Esophagus muscularis mucosa (tissue), 4 donors: ENCODE results near the gene CXXC4.

ENCODE experiments used
- EP300 ChIP-seq: sonication (generic); formaldehyde crosslinking; IDR thresholded peaks from one replicate; pipeline ENCODE4 v1.6.1; 2017; ENCODE audit warnings: antibody characterized with exemption
- POLR2AphosphoS5 ChIP-seq, 2 donors: sonication (generic); formaldehyde crosslinking; IDR thresholded peaks; one replicate each; pipeline ENCODE4 v1.6.1; 2017; ENCODE audit warnings: antibody characterized with exemption in 2 of 2
- TF ChIP-seq, protein P1 (sequence below), 3 experiments: fragments of 200-600 bp in 2 of 3; fragments of 450-650 bp in 1 of 3; sonication (generic) in 2 of 3; IDR thresholded peaks; one replicate each; pipeline ENCODE4 v1.5.1; 2017 to 2019; ENCODE audit warnings: antibody characterized with exemption in 3 of 3, mild to moderate bottlenecking in 2 of 3, moderate library complexity in 1 of 3

DNA sequence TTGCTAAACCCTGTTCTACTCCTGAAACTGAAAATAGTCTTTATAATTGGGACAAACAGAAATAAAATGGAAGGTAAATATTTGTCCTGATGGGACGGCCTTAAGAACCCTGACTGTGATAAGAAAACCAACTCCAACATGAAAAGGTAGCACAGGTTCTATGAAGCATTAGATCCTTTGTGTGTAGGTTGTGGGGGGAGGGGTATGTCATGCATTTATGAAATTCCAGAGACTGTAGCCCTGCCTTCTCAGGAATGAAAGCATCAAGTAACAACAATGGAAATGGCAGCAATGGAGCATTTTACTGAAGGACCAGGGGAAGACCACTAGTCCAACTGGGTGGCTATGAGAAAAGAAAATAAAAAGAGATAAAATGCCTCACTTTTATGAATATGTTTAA, 23.9 kb downstream of the CXXC4 start:
- TF ChIP-seq EP300 (no peak), POLR2AphosphoS5 (IDR thresholded peaks at IDR 0.05) (no peak)
- TF ChIP-seq, protein P1, sequence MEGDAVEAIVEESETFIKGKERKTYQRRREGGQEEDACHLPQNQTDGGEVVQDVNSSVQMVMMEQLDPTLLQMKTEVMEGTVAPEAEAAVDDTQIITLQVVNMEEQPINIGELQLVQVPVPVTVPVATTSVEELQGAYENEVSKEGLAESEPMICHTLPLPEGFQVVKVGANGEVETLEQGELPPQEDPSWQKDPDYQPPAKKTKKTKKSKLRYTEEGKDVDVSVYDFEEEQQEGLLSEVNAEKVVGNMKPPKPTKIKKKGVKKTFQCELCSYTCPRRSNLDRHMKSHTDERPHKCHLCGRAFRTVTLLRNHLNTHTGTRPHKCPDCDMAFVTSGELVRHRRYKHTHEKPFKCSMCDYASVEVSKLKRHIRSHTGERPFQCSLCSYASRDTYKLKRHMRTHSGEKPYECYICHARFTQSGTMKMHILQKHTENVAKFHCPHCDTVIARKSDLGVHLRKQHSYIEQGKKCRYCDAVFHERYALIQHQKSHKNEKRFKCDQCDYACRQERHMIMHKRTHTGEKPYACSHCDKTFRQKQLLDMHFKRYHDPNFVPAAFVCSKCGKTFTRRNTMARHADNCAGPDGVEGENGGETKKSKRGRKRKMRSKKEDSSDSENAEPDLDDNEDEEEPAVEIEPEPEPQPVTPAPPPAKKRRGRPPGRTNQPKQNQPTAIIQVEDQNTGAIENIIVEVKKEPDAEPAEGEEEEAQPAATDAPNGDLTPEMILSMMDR (IDR thresholded peaks at IDR 0.05), result no peak
